NT2/D1 (cell line): ENCODE data around the gene MEIS2.

ENCODE experiments used
- SUZ12 ChIP-seq: IDR thresholded peaks from 2 replicates; pipeline ENCODE4 v1.6.1; 2011; ENCODE audit not compliant: insufficient read length, insufficient read depth; ENCODE audit errors: extremely low read depth
- YY1 ChIP-seq: IDR thresholded peaks from 2 replicates; pipeline ENCODE4 v1.6.1; 2011; ENCODE audit not compliant: insufficient read length, insufficient read depth
- ZNF274 ChIP-seq: IDR thresholded peaks from 2 replicates; pipeline ENCODE4 v1.6.1; 2011; ENCODE audit warnings: mild to moderate bottlenecking, low read depth, low read length

GRCh38 chr15:37117030-37117429, 16.7 kb upstream of the MEIS2 start:
- TF ChIP-seq ZNF274 (no peak), SUZ12 (no peak), YY1 (no peak)
